GM04503 (cell line): ENCODE data around the gene NBPF8.
"Not testable (repeated sequence)": the region's sequence is repeated elsewhere in the genome, so short reads cannot be mapped to it uniquely, and the experiment has no call there.

Source experiments
- DNase-seq: peaks from one replicate; pipeline ENCODE4 v3.0.0-alpha.2; 2012; ENCODE audit warnings: low read depth

Gene NBPF8, protein sequence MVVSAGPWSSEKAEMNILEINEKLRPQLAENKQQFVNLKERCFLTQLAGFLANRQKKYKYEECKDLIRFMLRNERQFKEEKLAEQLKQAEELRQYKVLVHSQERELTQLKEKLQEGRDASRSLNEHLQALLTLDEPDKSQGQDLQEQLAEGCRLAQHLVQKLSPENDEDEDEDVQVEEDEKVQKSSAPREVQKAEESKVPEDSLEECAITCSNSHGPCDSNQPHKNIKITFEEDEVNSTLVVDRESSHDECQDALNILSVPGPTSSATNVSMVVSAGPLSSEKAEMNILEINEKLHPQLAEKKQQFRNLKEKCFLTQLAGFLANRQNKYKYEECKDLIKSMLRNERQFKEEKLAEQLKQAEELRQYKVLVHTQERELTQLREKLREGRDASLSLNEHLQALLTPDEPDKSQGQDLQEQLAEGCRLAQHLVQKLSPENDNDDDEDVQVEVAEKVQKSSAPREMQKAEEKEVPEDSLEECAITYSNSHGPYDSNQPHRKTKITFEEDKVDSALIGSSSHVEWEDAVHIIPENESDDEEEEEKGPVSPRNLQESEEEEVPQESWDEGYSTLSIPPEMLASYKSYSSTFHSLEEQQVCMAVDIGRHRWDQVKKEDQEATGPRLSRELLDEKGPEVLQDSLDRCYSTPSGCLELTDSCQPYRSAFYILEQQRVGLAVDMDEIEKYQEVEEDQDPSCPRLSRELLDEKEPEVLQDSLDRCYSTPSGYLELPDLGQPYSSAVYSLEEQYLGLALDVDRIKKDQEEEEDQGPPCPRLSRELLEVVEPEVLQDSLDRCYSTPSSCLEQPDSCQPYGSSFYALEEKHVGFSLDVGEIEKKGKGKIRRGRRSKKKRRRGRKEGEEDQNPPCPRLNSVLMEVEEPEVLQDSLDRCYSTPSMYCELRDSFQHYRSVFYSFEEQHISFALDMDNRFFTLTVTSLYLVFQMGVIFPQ

DNA sequence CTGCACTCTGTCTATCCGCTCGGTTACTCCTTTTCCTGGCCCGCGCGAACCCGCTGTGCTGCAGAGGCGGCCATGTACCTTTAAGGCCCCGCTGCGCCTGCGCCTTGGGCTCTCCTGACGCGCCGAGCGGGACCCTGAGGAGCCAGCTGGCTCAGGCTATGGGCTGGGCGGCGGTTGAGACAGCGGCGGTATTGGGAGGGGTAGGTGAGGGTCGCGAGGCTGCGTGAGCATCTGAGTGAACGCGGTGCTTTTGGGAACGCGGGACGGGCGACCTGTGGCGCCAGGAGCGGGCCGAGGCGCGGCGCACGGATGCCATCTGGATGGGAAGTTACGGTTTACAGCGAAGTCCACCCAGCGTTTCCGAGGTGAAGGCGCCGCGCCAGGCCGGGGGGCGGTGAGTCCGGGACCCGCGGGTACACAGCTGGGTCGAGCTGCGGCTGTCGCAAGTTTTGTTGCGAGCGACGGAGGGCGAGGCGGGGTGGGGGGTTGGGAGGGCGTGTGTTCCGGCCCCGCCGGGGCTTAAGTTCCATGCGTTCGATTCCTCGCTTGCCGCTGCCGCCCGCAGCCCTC is at the start of gene NBPF8:
TSS of gene NBPF8 (plus strand) at position 125 of the 570 bp plus-strand sequence. CDS start 21,488 bp downstream, outside the sequence.
- not testable (repeated sequence) for DNase-seq

DNA sequence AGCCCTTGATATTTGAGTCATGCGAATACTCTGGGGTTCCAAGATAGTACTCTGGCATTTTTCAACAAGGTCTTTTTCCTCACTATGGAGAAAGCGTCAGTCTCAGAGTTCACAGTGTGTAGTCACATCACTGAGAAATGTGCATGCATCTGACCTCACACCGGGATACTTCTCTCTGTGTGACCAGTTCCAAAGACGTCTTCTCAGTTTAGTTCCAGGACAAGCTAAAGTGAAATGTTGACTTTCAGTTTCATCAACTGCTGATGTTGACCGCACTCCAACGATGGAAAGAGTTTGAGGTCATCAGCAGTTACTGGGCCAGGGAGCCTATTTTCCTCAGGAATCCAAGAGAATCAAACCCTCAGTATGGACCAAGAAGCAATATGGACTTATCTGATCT is 47.1 kb upstream of the NBPF8 start:
- DNase-seq = not testable (repeated sequence)

DNA sequence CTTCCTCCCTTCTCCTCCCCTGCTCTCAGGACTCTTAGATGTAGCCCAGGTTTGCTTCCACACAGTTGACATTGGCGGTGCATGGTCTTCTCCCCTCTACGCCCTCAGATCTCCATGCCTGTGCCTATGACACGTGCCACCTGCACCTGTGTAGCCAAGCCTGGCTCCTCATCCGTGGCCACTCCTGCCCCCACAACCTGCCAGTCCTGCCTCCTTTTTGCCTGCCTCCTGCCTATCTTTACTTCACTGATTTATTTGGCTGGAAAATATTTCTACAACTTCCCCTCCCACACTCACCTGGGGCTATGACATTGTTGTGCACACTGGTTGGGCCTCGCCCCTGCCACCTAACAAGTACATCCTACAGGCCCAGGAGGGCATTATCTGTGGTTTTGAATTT is 28.2 kb upstream of the NBPF8 start:
- not testable (repeated sequence) for DNase-seq

DNA sequence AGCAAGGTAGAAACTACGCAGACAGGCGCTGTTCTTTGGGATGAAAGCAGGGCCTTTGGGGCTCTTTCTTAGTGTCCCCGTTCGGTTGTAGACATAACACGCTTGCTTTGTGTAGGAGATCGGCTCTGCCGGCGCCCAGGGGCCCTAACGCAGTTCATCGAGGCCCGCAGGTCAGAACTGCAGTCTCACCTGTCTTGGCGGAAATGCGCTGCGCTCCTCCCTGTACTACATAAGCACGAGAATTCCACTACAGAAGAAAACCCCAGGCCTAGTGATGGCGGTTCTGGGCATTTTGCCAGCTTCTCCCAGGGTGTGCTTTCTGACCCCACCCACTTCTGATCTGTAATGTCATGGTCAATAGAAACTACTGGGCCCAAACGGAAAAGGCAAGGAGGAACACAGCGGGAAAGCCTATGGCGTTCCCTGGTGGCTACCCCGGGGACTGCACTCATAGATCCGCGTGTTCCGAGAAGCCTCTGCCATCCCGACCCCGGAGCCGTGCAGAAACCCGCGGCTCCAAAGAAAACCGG is 26.2 kb upstream of the NBPF8 start:
- not testable (repeated sequence) for DNase-seq

DNA sequence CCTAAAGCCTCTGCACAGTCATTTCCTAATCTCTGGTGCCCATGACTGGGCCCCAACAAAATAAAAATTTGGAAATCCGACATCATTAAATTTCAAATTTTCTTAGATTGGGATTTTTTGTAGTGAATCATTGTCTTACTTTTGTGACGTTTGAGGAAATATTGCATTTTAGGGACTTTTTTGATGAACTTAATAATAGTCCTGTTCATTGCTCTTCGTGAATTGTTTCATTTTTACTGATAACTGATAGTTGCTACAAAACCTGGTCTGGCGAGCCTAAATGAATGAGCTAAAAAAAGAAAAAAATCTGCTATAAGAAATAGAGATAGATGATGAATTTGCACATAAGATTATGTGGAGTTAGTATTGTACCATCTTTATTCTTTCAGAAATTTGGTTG is 23.5 kb upstream of the NBPF8 start:
- not testable (repeated sequence) for DNase-seq

DNA sequence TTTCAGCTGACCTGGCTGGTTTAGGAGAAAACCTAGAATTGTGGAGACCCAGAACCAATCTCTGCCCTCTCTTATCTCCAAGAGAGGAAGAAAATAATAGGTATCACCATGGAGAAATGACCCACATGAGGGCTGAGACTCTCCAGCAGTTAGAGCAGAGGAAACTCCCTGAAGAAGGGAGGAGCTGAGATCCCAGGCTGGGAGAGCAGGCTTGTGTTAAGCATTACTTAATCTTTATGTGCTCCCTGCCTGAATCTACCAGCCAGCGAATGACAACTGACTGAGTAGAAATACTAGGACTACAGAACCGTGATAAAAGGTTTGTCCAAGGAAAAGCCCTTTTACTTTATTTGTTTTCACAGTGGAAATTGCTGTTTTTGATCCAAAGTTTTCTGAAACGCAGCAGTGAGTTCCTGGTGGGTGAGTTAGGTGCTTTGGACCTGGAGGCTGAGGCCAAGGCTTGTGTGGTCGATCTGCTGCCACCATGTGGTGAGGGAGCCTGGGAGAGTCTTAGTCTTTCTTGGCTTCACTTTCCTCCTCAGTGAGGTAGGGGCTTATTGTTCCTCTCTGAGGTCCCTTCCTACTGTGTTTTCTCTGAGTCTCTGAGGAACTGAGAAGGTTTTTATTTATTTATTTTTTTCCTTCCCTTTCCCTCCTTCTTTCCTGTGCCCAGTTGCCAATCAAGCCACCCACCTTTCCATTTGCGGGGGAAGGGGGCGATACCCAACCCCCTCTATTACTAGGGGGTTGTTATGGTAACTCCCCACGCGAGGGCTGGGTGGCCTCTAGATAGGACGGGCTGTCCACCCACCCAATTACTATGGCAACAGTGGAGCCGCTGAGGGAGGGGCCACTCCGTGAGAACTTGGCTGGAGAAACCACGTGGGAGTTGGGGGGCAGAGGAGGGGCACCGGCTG is 21.3 kb upstream of the NBPF8 start:
- DNase-seq = not testable (repeated sequence)

DNA sequence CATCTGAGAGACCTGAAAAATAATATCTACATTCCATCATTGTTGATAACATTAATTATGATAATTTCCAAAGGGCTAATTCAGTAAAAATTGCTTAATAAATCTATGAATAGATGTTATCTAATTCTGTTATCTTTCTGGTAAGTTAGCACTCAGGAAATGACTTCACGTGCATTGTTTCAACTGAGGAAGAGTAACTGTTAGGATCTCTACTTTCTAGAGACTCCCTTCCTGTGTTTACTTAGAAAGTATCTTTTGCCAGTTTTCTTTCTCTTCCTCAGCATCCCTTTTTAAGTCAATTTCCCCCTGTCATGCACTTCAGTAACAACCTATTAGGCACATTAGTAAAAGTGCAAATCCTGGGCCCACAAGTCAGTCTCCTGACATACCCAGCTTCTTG is 9.5 kb upstream of the NBPF8 start:
- not testable (repeated sequence) for DNase-seq

DNA sequence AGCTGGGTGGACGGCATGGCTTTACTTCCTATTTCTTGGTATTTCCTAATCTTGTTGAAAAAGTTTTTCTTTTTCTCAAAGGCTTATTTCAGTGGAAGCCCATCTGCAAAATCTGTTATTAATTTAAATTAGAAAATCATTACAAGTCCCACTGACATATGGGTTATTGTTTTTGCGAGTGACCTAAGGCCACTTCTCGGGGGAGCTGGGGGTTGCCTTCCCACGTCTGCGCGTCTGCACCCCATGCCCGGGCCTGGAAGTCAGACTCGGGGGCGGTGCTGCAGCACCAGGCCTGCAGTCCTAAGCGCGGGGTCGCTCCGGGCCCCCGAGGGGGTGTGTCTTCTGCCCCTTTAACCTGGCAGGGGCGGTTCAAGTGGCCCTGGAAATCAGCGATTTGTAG is 384 bp upstream of the NBPF8 start:
- not testable (repeated sequence) for DNase-seq

DNA sequence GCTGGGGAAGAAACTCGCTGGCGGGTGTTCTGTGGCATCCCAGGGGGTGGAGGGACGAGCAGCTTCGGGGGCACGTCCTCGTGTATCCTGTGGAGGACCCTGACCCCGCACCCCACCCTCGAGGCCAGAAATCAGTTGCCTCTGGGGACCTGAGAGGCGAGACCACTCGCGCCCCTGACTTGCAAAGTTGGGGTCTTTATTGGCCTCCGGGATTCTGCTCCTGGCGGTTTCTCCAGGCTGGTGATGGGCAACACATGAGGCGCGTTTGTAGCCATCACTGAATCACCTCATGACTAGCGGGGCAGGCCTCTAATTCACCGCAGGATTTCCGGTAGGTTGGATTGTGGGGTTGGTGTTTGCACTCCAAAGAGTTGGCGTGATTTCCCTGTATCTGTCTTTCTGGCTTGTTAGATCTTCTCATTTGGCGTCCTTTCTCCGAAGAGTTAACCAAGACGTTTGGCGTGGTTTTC is 692 bp downstream of the NBPF8 start:
- not testable (repeated sequence) for DNase-seq

DNA sequence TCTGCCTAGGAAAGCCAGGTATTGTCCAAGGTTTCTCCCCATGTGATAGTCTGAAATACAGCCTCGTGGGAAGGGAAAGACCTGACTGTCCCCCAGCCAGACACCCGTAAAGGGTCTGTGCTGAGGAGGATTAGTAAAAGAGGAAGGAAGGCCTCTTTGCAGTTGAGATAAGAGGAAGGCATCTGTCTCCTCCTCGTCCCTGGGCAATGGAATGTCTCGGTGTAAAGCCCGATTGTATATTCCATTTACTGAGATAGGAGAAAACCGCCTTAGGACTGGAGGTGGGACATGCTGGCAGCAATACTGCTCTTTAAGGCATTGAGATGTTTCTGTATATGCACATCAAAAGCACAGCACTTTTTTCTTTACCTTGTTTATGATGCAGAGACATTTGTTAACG is 10.2 kb downstream of the NBPF8 start:
- DNase-seq = not testable (repeated sequence)

DNA sequence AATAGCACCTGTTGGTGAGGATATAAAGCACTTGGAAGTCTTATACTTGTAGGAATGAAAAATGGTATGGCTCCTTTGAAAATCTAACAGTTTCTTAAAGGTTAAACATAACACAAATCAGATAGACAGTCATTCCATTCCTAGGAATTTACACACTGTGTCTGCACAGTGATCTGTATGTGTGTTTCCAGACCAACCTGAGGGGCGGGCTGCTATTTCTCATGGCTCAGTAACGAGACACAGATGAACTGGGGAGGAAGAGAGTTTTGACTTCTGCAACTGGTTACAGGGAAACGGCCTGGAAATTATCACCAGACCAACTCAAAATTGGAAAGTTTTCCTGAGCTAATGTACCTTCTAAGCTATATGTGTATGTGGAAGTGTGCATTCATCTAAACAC is 16.8 kb downstream of the NBPF8 start:
- DNase-seq = not testable (repeated sequence)

DNA sequence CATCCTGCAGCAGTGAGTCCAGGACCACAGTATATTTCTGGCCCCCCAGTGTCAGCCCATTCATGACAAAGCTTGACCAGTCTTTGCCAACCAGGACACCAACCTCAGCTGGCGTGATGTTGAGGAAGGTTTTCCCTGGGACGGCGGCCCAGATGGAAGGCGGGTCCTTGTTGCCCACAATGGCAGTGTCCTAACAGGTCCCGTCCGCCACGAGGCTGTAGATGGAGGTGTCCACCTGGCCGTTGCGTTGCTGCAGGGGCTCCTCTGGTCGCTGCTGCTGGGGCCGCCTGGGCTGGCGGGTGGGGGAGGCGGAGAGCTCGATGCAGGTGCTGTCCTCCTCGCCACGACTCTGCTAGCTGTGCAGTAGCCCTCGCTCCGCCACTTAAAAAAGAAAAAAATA is 19.0 kb downstream of the NBPF8 start:
- not testable (repeated sequence) for DNase-seq

DNA sequence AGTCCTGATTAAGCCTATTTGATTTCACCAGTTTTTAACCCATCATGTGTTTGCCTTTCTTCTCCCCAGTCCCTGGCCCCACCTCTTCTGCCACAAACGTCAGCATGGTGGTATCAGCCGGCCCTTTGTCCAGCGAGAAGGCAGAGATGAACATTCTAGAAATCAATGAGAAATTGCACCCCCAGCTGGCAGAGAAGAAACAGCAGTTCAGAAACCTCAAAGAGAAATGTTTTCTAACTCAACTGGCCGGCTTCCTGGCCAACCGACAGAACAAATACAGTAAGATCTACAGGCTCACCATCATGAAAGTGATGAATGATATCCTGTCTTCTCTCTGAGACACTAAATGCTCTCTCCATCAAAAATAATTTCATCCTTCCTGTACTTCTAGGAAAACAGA is 34.3 kb downstream of the NBPF8 start:
- not testable (repeated sequence) for DNase-seq
